Activated T-helper 2 cell treated with anti-CD3 and anti-CD28 coated beads, Interferon-gamma antibody, Interleukin-2, Interleukin-4, amounts not matched to agents 10 μg/mL and 5 μg/mL and 100 μg/mL, durations not matched to agents 14 hours and 24 hours and 36 hours (primary cell): Measurements from ENCODE around the gene E2F6. TPM values are rescaled to one million over a fixed set of nuclear protein-coding genes. Genes with fewer than 3 reads are reported as not detected.

Source experiments
- DNase-seq: peaks from one replicate; pipeline ENCODE4 v3.0.0; 2021; ENCODE audit warnings: low spot score
- H3K27ac Mint-ChIP-seq: one replicate; pipeline ENCODE4 v1.8.0; 2021; ENCODE audit warnings: mixed read lengths
- H3K27me3 Mint-ChIP-seq: one replicate; pipeline ENCODE4 v1.8.0; 2021; ENCODE audit warnings: low read depth, mixed read lengths
- H3K36me3 Mint-ChIP-seq: one replicate; pipeline ENCODE4 v1.8.0; 2021; ENCODE audit warnings: low read depth, mixed read lengths
- H3K4me1 Mint-ChIP-seq: one replicate; pipeline ENCODE4 v1.8.0; 2021; ENCODE audit warnings: low read depth, mixed read lengths
- H3K4me3 Mint-ChIP-seq: one replicate; pipeline ENCODE4 v1.8.0; 2021; ENCODE audit warnings: low read depth, mild to moderate bottlenecking, moderate library complexity, mixed read lengths
- H3K9me3 Mint-ChIP-seq: one replicate; pipeline ENCODE4 v1.8.0; 2021; ENCODE audit warnings: mixed read lengths
- intact Hi-C: fragments of 100-400 bp; cut with micrococcal nuclease; formaldehyde crosslinking; loops from one replicate; pipeline ENCODE4 v1.15.1; 2023
- total RNA-seq: library from RNA; stranded (reverse); gene quantifications from 2 replicates; pipeline ENCODE4 v1.2.3, GENCODE V29; 2022

E2F6 gene
- total RNA-seq, result 16.8 and 18.2 TPM in 2 replicates

DNA sequence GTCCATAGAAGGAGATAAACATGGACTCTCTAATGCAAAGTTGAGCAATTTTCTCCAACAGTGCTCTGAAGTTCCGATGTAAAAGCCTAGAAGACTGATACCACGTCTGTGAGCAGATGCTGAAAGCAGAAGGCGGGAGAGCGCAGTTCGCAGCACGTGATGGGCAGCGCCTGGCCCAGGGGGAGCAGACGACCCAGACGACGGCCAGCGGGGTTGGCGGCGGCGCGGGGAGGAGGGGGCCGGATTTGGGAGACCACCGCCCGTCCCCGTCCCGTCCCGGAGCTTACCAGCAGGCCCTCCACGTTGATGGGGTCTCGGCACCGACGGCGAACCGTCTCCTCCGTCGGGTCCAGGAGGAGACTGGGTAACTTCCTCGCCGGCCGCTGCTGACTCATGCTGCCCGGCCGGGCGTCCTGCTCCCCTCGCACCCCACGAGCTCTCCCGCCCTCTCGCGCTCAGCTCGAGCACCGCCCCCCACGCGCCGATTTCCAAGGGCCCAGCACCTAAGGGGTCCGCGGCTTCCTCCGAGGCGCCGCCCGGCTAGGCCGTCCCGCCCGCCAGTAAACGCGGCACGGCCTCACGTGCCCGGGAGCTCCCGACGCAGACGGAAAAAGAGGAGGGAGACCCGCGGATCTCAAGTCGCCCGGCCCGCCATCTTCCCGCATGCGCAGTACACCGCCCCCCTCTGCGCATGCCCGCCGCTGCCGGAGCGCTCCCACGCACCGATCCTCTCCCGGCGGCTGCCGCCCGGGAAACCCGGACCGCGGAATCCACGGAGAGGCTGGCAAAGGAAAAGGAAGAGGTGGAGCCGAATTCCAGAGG is at the start of gene E2F6:
Gene E2F6, minus strand, starts transcription at position 677 of the 822 bp plus-strand sequence. Its CDS starts 282 bp downstream, at position 395.
- Mint-ChIP-seq H3K4me3 (peak within 1 kb of the TSS; percentile 96), H3K36me3 (peaks cover 25% of the 10 kb centered on the region), H3K9me3 (no peaks in the 10 kb centered on the region), H3K27me3 (no peaks in the 10 kb centered on the region), H3K4me1 (peaks cover 20% of the 10 kb centered on the region), H3K27ac (peak within 1 kb of the TSS; percentile 86)
- intact Hi-C loops, result loop anchor here (5.0 to 10.0 kb wide), 5 partner anchors 123 to 651 kb away; partner anchors contain the start of genes LPIN1, PDIA6 and ROCK2
- DNase-seq, result peak; percentile 80

- intact Hi-C loops, result no loop called here
- no peak for DNase-seq
- no peaks in the 10 kb centered on the region for H3K36me3 Mint-ChIP-seq
- H3K27me3 Mint-ChIP-seq, result peaks cover 3% of the 10 kb centered on the region
- no peak overlapping the region for H3K4me3 Mint-ChIP-seq
- no peak overlapping the region for H3K27ac Mint-ChIP-seq
- H3K9me3 Mint-ChIP-seq, result no peaks in the 10 kb centered on the region
- no peaks in the 10 kb centered on the region for H3K4me1 Mint-ChIP-seq
Observed at GRCh38 chr2:11515490-11515981, 49.6 kb upstream of the E2F6 start.

- intact Hi-C loops, result no loop called here
- no peaks in the 10 kb centered on the region for H3K4me1 Mint-ChIP-seq
- H3K9me3 Mint-ChIP-seq, result no peaks in the 10 kb centered on the region
- no peaks in the 10 kb centered on the region for H3K36me3 Mint-ChIP-seq
- peaks cover 3% of the 10 kb centered on the region for H3K27me3 Mint-ChIP-seq
- H3K27ac Mint-ChIP-seq, result no peak overlapping the region
- H3K4me3 Mint-ChIP-seq, result no peak overlapping the region
- no peak for DNase-seq
Observed at GRCh38 chr2:11514904-11515303, 48.9 kb upstream of the E2F6 start.

GRCh38 chr2:11514081-11514730 is 48.2 kb upstream of the E2F6 start:
- Mint-ChIP-seq H3K4me3 (no peak overlapping the region), H3K36me3 (no peaks in the 10 kb centered on the region), H3K27ac (no peak overlapping the region), H3K27me3 (peaks cover 3% of the 10 kb centered on the region), H3K4me1 (no peaks in the 10 kb centered on the region), H3K9me3 (no peaks in the 10 kb centered on the region)
- DNase-seq, result no peak
- intact Hi-C loops, result no loop called here

- no peak overlapping the region for H3K4me3 Mint-ChIP-seq
- no peak for DNase-seq
- intact Hi-C loops, result no loop called here
- H3K27me3 Mint-ChIP-seq, result peaks cover 3% of the 10 kb centered on the region
- H3K36me3 Mint-ChIP-seq, result no peaks in the 10 kb centered on the region
- no peak overlapping the region for H3K27ac Mint-ChIP-seq
- no peaks in the 10 kb centered on the region for H3K9me3 Mint-ChIP-seq
- H3K4me1 Mint-ChIP-seq, result no peaks in the 10 kb centered on the region
Observed at GRCh38 chr2:11513319-11513718, 47.4 kb upstream of the E2F6 start.

DNA sequence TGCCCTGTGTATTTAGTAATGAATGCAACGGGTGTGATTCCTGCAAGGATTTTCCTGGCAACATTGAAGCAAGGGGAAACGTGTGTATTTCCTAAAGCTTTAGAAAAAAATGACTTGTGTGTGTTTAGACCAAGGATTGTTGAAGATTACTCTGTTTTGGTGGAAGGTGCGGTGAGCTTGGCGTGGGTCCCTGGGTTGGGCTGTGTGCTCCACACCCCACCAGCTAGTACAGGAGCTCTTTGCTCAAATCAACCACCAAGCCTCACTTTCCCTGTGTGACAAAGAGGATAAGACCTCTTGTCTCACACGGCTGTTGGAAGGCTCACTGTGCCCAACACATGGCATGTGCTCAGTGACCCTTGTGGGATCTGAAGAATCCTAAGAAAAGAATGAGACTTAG is 46.5 kb upstream of the E2F6 start:
- H3K36me3 Mint-ChIP-seq, result no peaks in the 10 kb centered on the region
- no peaks in the 10 kb centered on the region for H3K4me1 Mint-ChIP-seq

GRCh38 chr2:11509657-11510360 is 43.8 kb upstream of the E2F6 start:
- no peaks in the 10 kb centered on the region for H3K4me1 Mint-ChIP-seq
- DNase-seq, result no peak
- no peak overlapping the region for H3K4me3 Mint-ChIP-seq
- intact Hi-C loops, result no loop called here
- H3K27me3 Mint-ChIP-seq, result peaks cover 3% of the 10 kb centered on the region
- H3K36me3 Mint-ChIP-seq, result no peaks in the 10 kb centered on the region
- H3K9me3 Mint-ChIP-seq, result no peaks in the 10 kb centered on the region
- no peak overlapping the region for H3K27ac Mint-ChIP-seq

More for the DNA sequence above, 46.5 kb upstream of the E2F6 start:
- no peak for DNase-seq
- intact Hi-C loops, result no loop called here
- no peak overlapping the region for H3K4me3 Mint-ChIP-seq
- H3K9me3 Mint-ChIP-seq, result no peaks in the 10 kb centered on the region
- H3K27ac Mint-ChIP-seq, result no peak overlapping the region
- H3K27me3 Mint-ChIP-seq, result peaks cover 3% of the 10 kb centered on the region

DNA sequence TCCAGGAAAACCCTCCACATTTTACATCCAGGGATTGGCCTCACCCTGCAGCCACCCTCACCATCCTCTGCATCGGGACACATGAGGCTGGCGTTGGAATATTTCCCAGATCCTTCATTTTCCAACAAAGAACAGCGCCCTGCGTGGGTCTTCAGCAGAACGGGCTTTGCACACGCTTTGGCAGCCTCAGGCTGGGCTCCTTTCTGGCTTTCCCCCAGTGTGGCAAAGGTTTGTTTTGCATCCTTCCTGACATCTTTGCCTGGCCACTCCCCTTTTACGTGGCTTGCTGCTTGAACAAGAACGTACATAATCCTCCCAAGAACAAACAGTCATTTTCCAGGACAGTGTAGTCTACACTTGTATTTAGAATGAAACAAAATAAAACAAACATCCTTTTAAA is 42.3 kb upstream of the E2F6 start:
- no peak overlapping the region for H3K4me3 Mint-ChIP-seq
- no peaks in the 10 kb centered on the region for H3K27me3 Mint-ChIP-seq
- no peak overlapping the region for H3K27ac Mint-ChIP-seq
- DNase-seq, result no peak
- H3K9me3 Mint-ChIP-seq, result no peaks in the 10 kb centered on the region
- H3K36me3 Mint-ChIP-seq, result no peaks in the 10 kb centered on the region
- intact Hi-C loops, result no loop called here
- H3K4me1 Mint-ChIP-seq, result no peaks in the 10 kb centered on the region

GRCh38 chr2:11507517-11507916 is 41.6 kb upstream of the E2F6 start:
- intact Hi-C loops, result no loop called here
- no peak for DNase-seq
- no peak overlapping the region for H3K4me3 Mint-ChIP-seq
- no peak overlapping the region for H3K27ac Mint-ChIP-seq
- H3K36me3 Mint-ChIP-seq, result no peaks in the 10 kb centered on the region
- no peaks in the 10 kb centered on the region for H3K9me3 Mint-ChIP-seq
- no peaks in the 10 kb centered on the region for H3K27me3 Mint-ChIP-seq
- no peaks in the 10 kb centered on the region for H3K4me1 Mint-ChIP-seq

GRCh38 chr2:11506611-11506969 is 40.6 kb upstream of the E2F6 start:
- H3K27me3 Mint-ChIP-seq, result no peaks in the 10 kb centered on the region
- DNase-seq, result no peak
- H3K27ac Mint-ChIP-seq, result no peak overlapping the region
- H3K9me3 Mint-ChIP-seq, result no peaks in the 10 kb centered on the region
- H3K4me3 Mint-ChIP-seq, result no peak overlapping the region
- no peaks in the 10 kb centered on the region for H3K4me1 Mint-ChIP-seq
- intact Hi-C loops, result no loop called here
- no peaks in the 10 kb centered on the region for H3K36me3 Mint-ChIP-seq

DNA sequence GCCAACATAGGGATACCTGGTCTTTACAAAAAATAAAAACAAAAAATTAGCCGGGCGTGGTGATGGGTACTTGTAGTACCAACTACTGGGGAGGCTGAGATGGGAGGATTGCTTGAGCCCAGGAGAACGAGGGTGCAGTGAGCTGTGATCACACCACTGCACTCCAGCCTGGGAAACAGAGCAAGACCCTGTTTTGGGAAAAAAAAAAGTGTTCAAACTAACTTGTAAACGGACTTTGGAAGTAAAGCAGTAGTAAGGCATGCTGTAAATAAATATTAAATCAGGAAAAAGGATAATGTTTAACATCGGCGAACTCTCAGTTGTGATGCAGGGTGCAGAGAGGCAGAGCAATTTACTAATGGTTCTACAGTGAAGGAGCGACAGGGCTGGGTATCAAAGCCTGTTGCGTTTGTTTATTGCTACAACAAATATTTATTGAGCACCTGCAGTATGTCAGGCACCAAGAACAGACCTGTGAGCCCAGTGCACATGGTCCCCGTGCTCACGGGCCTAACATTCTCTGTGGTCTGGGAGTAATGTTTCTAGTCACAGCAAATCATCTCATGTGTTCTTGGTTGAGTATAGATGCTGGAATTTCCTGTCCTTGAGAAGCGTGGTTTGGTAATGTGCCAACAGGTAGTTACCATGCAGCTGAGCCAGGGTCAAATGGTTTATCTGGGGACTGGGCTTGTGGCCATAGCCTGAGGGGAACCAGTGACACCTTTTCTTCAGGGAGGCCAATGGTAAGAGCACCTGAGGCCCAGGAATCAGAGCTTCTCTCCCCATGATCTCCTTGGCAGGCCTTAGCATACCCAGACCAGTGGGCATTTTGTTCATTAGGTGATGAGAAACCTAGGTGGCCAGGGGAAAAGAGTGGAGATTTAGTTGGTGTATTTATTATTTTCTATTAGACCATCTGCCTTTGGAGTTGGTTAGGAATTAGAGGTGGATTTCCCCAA is 40.0 kb upstream of the E2F6 start:
- Mint-ChIP-seq H3K36me3 (no peaks in the 10 kb centered on the region), H3K27ac (no peak overlapping the region), H3K4me3 (no peak overlapping the region), H3K9me3 (no peaks in the 10 kb centered on the region), H3K4me1 (no peaks in the 10 kb centered on the region), H3K27me3 (no peaks in the 10 kb centered on the region)
- intact Hi-C loops, result no loop called here
- DNase-seq, result no peak

- H3K4me3 Mint-ChIP-seq, result no peak overlapping the region
- intact Hi-C loops, result no loop called here
- H3K36me3 Mint-ChIP-seq, result no peaks in the 10 kb centered on the region
- no peaks in the 10 kb centered on the region for H3K9me3 Mint-ChIP-seq
- H3K27ac Mint-ChIP-seq, result no peak overlapping the region
- no peak for DNase-seq
- peaks cover 5% of the 10 kb centered on the region for H3K4me1 Mint-ChIP-seq
- peaks cover 4% of the 10 kb centered on the region for H3K27me3 Mint-ChIP-seq
Observed at GRCh38 chr2:11503354-11503927, 37.5 kb upstream of the E2F6 start.
